GM21576 (cell line): Measurements from ENCODE around the gene TYROBP.
"Not testable (repeated sequence)": the region's sequence is repeated elsewhere in the genome, so short reads cannot be mapped to it uniquely, and the experiment has no call there.

Experiments used
- ATAC-seq: cut with Tn5 transposase; IDR thresholded peaks from one replicate; pipeline ENCODE4 v1.9.1; 2021; ENCODE audit warnings: mild to moderate bottlenecking, moderate library complexity; ENCODE audit not compliant: unreplicated experiment

Gene TYROBP

GRCh38 chr19:35874392-35874930 lies 33.6 kb downstream of the TYROBP start:
- ATAC-seq: no peak

GRCh38 chr19:35872180-35872579 lies 35.9 kb downstream of the TYROBP start:
- no peak for ATAC-seq

GRCh38 chr19:35871611-35872010 lies 36.5 kb downstream of the TYROBP start:
- no peak for ATAC-seq

GRCh38 chr19:35870798-35871197 lies 37.3 kb downstream of the TYROBP start:
- no peak for ATAC-seq

DNA sequence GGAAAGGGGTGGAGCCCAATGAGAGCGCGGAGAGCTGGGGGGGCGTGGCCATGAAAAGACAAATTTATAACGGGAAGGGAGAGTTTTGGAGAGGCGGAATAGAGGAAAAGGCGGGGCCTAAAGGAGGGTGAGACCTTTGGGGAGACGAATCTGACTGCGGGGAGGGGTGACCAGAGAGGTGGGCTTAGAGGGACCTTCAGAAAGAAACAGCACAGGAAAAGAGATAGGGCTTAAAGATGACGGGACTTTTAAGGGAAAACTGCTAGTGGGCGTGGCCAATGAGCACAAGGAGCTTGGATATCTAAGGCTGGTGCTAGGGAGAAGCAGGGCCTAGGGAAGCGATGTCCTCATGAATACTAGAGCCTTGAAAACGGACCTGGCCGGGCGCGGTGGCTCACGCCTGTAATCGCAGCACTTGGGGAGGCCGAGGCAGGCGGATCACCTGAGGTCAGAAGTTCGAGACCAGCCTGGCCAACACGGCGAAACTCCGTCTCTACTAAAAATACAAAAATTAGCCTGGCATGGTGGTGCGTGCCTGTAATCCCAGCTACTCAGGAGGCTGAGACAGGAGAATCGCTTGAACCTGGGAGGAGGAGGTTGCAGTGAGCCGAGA lies 37.9 kb downstream of the TYROBP start:
- ATAC-seq: not testable (repeated sequence)

DNA sequence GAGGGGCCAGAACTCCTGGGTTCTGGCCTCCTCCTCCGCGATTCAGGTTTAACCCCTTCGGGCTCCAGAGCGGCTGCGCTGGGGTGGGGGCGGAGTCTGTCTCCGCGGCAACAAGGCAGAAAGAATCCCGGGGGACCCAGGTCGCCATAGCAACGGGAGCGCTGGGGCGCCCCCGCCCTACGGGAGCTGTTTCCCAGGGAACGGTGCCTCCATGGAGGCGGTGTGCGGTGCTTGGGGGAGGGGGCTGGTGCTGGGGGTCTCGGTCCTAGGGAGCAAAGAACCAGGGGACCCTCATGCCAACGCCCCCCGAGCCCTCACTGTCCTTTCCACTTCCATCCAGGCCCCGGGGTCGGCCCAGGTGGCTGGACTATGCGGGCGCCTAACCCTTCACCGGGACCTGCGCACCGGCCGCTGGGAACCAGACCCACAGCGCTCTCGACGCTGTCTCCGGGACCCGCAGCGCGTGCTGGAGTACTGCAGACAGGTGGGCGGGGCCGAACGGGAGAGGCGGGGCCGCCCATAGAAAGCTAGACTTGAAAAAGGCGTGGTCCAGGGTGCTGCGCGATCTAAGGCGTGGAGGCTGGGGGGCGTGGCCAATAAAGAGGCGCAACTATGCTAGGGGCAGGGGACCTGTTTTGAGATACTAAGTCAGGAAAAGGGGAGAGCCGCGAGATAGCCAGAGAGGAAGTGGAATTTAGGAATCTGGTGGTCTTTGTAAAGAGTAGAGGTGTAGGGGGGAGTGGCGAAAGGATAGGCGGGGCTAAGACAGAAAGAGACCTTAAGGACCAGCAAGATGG lies 38.6 kb downstream of the TYROBP start:
- peak; percentile 58 for ATAC-seq

DNA sequence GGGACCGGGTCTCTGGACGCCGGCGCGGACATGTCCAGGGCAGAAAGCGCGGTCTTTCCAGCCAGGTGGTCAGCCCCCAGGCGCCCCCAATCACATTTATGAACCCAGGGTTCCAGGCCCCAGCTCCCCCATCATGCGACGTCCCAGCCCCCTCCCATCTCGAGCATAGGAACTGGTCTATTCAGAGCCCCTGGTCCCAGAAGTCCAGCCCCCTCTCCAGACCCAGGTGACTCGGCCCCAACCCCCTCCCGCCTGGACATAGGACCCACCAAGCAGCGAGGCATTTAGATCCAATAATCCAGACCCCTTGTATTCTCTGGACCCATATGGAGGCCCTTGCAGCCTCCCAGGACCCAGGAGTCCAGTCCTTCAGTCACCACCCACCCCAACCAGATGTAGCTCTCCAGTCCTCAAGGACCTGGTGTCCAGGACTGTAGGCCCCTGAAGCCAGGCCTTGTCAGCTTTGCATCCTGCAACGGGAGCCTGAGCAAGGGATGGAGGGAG lies 39.2 kb downstream of the TYROBP start:
- no peak for ATAC-seq

- ATAC-seq: no peak
Observed at GRCh38 chr19:35868172-35868822, 39.8 kb downstream of the TYROBP start, which contains the start of gene APLP1. APLP1 (plus strand) TSS chr19:35868574; CDS start chr19:35868637, 63 bp downstream.

DNA sequence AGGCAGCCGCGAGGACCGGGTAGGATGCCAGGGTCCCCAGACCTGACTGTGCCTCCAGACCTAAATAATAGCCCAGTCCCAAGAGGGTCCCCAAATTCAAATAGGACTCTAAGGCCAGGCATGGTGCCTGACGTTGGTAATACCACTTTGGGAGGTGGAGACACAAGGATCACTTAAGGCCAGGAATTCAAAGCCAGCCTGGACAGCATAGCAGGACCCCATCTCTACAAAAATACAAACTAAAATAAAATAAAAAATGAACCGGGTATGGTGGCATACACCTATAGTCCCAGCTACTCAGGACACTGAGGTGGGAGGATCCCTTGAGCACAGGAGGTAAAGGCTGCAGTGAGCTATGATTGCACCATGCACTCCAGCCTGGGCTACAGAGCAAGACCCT lies 45.1 kb downstream of the TYROBP start:
- no peak for ATAC-seq

DNA sequence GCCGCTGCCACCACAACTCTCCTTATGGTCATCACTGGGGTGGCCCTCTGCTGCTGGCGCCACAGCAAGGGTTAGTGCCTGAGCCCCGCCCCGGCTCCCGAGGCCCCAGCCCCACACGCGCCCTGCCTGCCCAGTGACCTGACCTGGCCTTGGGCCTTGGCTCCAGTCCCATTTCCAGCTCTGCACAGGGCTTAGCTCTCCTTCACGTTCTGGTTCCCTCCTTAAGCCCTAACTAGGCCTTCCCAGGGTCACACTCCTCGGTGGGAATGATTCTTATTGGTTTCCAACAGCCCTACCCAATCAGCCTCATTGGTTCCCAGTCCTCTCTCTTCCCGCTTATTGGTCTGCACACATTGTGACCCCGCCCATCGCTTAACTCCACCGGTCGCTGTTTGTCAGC lies 45.6 kb downstream of the TYROBP start:
- no peak for ATAC-seq

DNA sequence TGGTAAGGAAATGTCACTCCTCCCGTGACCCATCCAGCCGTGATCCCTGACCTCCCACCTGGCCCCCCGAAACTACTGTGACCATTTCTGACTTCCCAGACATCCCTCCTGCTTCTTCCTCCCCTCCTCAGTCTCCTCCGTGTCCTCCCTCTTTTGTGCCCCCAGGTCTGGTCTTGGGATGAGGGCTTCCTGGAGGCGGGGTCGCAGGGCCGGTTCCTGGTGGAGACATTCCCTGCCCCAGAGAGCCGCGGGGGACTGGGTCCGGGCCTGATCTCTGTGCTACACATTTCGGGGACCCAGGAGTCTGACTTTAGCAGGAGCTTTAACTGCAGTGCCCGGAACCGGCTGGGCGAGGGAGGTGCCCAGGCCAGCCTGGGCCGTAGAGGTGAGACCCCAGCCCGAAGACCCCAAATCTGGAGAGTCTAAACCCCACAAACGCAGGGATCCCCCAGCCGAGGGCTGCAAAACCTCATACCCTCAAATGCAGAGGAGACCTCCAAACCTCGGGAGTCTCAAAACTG lies 46.4 kb downstream of the TYROBP start:
- ATAC-seq: no peak

GRCh38 chr19:35860818-35861639 lies 47.1 kb downstream of the TYROBP start:
- ATAC-seq: no peak

DNA sequence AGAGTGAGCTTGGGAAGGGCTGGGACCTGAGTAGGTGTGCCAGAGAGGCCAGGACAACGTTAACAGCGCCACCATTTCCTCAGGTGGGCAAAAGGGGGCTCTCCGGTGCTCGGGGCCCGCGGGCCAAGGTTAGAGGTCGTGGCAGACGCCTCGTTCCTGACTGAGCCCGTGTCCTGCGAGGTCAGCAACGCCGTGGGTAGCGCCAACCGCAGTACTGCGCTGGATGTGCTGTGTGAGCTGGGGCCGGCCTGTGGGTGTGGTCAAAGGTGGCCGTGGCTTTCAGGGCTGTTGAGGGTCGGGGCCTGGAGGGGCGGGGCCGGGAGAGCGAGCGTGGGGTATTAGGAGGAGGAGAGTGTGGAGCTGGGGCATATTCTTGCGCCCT lies 47.7 kb downstream of the TYROBP start:
- ATAC-seq: no peak

GRCh38 chr19:35859414-35859813 lies 48.7 kb downstream of the TYROBP start:
- no peak for ATAC-seq

DNA sequence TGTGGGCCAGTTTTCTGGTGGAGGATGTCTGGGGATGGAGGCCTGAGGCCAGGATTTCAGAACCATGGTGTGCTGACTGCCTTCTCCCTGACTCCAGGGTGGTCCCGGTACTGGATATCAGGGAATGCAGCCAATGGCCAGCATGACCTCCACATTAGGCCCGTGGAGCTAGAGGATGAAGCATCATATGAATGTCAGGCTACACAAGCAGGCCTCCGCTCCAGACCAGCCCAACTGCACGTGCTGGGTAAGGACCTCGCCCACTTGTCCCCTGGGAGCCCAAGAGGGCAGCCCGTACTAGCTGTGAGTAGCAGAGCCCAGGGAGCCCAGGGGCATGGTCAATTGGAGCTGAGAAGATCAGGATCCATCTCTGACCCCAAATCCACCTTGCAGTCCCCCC lies 49.8 kb downstream of the TYROBP start:
- ATAC-seq: no peak

DNA sequence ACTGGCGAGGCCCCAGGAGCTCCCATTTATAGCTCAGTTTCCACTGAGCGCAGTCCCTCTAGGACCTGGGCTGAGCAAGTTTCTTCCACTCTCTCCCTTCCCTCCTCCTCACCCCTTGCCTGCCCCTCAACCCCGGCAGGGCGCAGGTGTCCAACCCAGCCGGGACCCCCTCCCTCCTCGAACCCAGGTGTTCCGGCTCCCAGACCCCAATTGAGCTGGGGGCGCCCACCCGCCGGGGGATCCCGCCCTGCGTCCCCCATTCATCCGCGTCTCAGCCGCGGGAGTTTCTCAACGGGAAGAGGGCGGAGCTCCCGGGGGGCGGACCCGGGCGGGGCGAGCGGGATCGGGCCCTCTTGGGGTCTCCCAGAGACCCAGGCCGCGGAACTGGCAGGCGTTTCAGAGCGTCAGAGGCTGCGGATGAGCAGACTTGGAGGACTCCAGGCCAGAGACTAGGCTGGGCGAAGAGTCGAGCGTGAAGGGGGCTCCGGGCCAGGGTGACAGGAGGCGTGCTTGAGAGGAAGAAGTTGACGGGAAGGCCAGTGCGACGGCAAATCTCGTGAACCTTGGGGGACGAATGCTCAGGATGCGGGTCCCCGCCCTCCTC lies 51.4 kb downstream of the TYROBP start, which contains the start of gene KIRREL2:
TSS of gene KIRREL2 (plus strand) at position 366 of the 604 bp plus-strand sequence. CDS start at position 575, 209 bp downstream.
- no peak for ATAC-seq
